ENCODE results near the gene OR2L2.

DNA sequence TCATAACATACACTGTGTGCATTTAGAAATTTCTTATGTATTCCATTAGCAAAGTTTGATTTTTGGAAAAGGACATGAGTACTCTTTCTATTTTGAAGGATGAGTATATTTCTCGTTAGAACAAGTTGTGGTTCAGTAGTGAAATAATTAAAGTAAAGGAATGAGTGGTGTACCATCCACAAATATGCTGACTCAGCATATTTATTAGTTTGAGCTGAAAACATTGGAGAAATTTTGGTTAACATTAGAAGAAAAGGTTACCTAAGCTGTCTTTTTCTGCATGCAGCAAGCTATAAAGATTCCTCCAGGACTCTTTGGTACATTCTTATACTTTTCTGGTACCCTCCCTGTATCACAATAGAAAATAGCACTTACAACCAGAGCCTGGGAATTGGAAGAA, 22.1 kb upstream of the OR2L2 start:
- TF ChIP-seq, protein P1, sequence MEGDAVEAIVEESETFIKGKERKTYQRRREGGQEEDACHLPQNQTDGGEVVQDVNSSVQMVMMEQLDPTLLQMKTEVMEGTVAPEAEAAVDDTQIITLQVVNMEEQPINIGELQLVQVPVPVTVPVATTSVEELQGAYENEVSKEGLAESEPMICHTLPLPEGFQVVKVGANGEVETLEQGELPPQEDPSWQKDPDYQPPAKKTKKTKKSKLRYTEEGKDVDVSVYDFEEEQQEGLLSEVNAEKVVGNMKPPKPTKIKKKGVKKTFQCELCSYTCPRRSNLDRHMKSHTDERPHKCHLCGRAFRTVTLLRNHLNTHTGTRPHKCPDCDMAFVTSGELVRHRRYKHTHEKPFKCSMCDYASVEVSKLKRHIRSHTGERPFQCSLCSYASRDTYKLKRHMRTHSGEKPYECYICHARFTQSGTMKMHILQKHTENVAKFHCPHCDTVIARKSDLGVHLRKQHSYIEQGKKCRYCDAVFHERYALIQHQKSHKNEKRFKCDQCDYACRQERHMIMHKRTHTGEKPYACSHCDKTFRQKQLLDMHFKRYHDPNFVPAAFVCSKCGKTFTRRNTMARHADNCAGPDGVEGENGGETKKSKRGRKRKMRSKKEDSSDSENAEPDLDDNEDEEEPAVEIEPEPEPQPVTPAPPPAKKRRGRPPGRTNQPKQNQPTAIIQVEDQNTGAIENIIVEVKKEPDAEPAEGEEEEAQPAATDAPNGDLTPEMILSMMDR (IDR thresholded peaks at IDR 0.05; ENCODE audit: low read length) = no peak
- TF ChIP-seq EZH2 (optimal IDR thresholded peaks at IDR 0.05; ENCODE audit: low read depth, low read length) = no peak
- no peak for TF ChIP-seq EZH2phosphoT487 (IDR thresholded peaks at IDR 0.05; ENCODE audit: low read length)

Data from MM.1S (cell line).